ENCODE results near the gene RNASE3.
A peak's percentile ranks its signal among the peaks of the same experiment; 100 is the strongest.
"Not testable (repeated sequence)": the region's sequence is repeated elsewhere in the genome, so short reads cannot be mapped to it uniquely, and the experiment has no call there.

The RNASE3 gene

GRCh38 chr14:20919038-20919756, 28.0 kb downstream of the RNASE3 start:
- not testable (repeated sequence) for DNase-seq

- DNase-seq: not testable (repeated sequence)
Measured at GRCh38 chr14:20923766-20924297, 32.6 kb downstream of the RNASE3 start.

GRCh38 chr14:20934148-20934762, 43.1 kb downstream of the RNASE3 start:
- peak in 2 of 4 experiments; percentile 1 to 4 for DNase-seq

- no peak for DNase-seq
Measured at GRCh38 chr14:20935303-20935984, 44.3 kb downstream of the RNASE3 start.
